Stimulated activated CD8-positive, alpha-beta memory T cell treated with anti-CD3 and anti-CD28 coated beads, Interleukin-7, amount 100 ng/mL, for 24 hours (primary cell): ENCODE data around the gene RAPGEF4.

Experiments
- DNase-seq: peaks from one replicate; pipeline ENCODE4 v3.0.0-alpha.2; 2020; ENCODE audit warnings: low read depth

The RAPGEF4 gene

DNA sequence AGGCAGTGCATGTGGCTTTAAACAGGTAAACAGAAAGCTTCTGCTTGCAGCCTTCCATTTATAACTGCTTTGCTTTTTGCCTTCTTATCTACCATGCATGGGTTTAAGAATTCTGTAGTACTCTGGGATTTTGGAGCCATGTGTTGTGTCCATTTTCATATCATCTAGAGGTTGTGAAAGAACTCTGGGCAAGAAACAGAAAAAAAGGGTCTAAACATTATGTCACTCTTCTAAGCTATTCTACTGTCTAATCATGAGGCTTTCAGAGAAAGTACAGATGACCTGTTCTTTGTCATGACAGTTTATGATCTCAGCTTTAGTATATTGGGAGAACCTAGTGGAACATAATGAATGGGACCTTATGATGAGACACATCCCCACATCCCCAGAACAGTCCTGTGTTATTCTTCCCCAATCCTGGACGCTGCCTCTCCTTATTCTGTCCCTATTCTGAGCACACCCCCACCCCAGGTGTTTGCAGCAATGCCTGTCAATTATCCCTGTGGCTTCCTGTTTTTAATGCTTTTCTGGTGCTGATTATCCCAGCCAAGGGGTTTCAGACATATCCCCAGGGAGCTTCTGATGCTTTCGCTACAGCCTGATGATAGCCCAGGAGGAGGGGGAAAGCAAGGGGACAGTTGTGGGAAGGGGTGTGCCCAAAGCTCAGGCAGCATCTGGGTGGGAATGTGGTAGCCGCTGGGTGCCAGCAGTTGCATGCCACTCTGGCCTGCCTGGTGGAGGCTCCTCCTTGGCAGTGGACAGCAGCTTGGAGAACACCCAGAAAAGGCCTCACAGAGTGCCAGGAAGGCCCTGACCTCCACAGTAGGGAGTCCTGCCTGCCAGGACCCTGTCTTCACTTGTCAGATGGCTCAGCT lies 170.5 kb downstream of the RAPGEF4 start:
- no peak for DNase-seq

- no peak for DNase-seq
Measured at GRCh38 chr2:172908275-172908674, 172.6 kb downstream of the RAPGEF4 start.

DNA sequence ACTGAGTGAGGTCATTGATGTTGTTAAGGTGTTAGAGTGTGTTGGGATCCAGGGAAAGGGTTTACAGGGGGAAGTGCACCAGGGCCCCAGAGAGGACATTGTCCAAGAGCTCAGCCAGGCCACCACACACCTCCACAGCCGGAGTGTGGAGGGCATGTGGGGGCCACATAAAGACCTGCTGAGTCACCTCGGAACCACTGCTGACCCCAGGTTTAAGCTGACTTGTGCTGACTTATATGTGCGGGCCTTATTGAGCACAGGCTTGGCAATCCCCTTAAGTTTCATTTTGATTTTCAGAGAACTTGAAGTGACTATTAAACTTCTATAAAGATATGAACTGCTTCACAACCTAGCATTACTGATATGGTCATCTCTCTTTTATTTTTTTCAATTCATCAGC lies 173.8 kb downstream of the RAPGEF4 start:
- no peak for DNase-seq

- no peak for DNase-seq
Measured at GRCh38 chr2:172912266-172912665, 176.6 kb downstream of the RAPGEF4 start.

DNA sequence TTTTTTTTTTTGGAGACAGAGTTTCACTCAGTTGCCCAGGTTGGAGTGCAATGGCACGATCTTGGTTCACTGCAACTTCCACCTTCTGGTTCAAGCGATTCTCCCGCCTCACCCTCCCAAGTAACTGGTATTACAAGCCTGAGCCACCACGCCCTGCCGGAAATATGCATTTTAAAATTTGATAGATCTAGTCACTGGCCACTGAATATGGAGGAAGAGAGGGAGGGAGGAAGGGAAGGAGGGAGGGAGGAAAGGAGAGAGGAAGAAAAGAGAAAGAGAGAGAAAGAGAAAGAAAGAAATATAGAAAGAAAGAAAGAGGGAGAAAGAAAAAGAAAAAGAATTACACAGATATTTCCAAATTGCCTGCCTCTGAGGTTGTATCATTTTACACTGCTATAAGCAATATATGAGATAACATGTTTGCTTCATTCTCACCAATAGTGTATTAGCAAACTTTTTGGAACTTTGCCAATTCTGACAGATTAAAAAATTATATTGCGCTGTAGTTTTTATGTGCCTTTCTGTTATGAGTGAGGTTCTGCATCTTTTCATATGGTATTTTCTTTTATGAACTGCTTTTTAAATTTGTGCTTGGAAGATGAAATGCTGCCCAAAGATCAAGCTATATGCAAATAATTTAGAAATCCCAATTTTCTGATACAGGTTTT lies 178.8 kb downstream of the RAPGEF4 start:
- DNase-seq = no peak

DNA sequence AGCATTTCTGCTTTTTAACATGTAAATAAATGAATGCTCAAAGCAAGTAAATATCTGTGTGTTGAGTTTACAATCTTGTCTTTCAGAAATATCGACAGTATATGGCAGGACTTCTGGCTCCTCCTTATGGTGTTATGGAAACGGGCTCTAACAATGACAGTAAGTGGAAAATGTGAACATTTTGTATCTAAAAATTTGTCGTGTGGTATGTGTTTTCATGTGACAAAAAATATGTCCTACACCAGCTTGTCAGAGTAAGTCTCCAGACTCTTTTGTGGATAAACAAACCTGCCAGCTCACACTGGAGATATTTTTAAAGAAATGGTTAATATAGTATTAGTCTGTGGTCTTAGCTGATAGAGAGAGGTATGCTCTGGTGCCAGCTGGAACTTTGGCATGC lies 182.1 kb downstream of the RAPGEF4 start:
- no peak for DNase-seq

GRCh38 chr2:172919732-172920131 lies 184.1 kb downstream of the RAPGEF4 start:
- no peak for DNase-seq

DNA sequence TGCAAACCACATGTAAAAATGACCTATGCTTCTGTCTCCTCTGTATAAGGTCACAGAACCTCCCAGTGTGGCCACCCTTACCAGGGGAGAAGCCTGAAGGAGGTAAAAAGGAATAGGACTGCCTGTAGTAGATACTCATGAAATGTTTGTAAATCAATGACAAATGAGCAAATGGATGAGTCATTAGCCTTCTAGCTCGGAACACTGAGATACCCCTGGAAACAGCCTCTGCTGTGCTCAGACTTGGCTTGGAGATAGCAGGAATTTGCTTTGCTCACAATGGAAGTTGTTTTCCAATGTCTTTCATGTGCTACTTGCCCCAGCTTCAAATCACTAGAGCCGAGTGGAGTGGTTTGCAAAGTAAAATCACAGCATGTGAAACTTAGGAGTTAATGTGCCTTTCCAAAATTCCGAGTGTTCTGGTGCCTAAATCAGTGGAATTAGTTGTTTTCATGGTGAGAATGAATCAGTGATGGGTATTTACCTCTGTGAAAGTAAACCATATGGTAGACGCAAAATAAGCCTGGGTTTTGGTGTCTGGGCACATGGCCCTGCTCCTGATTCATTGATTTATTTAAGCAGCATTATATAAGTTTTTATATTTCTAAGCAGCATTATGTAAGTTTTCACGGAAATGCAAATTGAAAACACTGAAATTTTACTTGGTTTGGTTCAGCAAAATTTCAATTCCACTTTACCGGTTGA lies 186.0 kb downstream of the RAPGEF4 start:
- DNase-seq = no peak

- DNase-seq = no peak
Measured at GRCh38 chr2:172922306-172922705, 186.7 kb downstream of the RAPGEF4 start.

- DNase-seq = no peak
Measured at GRCh38 chr2:172922815-172923214, 187.2 kb downstream of the RAPGEF4 start.

GRCh38 chr2:172924097-172924660 lies 188.5 kb downstream of the RAPGEF4 start:
- no peak for DNase-seq

DNA sequence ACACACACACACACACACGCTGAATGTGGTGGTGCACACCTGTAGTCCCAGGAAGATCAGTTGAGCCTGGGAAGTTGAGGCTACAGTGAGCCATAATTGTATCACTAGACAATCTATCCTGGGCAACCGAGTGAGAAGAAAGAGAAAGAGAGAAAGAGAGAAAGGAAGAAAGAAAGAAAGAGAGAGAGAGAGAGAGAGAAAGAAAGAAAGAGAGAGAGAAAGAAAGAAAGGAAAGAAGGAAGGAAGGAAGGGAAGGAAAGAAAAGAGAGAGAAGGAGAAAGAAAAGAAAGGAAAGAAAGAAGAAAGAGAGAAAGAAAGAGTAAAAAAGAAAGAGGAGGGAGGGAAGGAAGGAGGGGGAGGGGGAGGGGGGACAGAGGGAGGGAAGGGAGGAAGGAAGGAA lies 190.0 kb downstream of the RAPGEF4 start:
- DNase-seq = no peak

DNA sequence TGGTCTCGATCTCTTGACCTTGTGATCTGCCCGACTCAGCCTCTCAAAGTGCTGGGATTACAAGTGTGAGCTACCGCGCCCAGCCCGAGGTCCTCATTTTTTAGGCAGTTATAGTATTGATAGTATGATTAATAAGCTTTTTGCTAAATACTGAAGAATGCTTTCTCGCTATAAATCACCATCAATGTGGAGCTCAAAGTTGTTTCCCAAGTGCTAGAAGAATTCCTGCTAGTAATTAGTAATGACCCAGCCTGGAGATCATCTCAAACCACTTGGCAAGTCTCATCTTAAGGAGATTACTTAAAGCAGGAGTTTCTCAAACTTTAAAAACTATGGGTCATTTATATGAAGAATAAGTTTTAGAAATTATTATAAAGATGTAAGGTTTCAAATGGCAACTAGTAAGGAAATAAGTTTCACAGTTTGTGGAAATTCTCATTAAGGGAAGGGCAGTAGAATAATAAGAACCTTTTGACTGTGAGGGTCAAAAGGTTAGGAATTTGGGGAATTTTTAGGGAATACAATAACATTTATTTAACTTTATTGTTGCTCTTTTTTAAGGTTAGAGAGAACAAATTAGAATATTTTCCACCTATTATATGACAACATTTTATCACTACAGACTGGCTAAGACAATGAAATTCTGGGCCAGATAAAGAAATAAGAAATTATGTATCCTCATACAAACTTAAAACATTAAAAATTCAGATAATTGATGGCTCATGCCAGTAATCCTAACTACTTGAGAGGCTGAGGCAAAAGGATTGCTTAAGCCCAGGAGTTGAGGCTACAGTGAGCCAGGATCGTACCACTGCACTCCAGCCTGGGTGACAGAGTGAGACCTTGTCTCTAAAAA lies 191.4 kb downstream of the RAPGEF4 start:
- DNase-seq = no peak

GRCh38 chr2:172927641-172928357 lies 192.2 kb downstream of the RAPGEF4 start:
- no peak for DNase-seq

DNA sequence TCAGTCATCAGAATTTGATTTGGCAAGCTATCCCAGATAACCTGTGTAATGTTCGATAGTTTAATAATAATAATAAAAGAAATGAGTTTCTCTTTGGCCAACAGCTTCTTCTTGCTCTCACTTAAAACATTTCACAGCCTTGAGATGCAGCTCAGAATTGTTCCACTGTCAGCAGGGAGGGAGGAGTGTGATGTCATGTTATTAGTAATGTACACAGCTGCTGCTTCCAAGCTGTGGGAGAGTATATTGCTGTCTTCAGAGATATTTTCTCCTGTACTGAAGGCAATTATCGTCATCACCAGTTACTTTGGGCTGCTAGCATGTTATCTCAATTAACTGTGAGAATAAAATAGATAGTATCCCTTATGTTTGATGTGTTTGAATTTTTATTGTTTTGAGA lies 193.1 kb downstream of the RAPGEF4 start:
- no peak for DNase-seq

GRCh38 chr2:172929644-172930043 lies 194.0 kb downstream of the RAPGEF4 start:
- no peak for DNase-seq

DNA sequence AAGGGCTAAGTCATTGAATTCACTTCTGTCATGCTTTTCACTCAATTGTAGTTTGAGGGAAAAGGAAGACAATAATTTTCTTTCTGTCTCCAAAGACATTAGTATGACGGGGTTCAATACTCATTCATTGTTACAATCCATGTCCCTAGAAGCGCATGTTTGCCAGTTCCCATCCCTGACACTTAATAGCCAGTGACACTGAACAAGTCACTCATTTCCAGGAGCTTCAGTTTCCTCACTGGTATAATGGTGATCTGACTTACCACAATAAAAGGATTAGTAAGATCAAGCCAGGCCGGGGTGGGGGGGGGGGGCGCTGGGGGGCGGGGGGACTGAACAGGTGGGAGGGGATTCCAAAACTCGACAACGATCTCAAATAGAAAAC lies 195.2 kb downstream of the RAPGEF4 start:
- DNase-seq = no peak

- no peak for DNase-seq
Measured at GRCh38 chr2:172931256-172931894, 195.7 kb downstream of the RAPGEF4 start.

- peak; percentile 30 for DNase-seq
Measured at GRCh38 chr2:172931918-172932520, 196.4 kb downstream of the RAPGEF4 start.
